GM12878 (cell line): ENCODE measurements around the gene PPP2R5D. TPM values are rescaled to one million over a fixed set of nuclear protein-coding genes. Genes with fewer than 3 reads are reported as not detected.

Experiments used
- CHD2 ChIP-seq: IDR thresholded peaks from 2 replicates; pipeline ENCODE4 v1.6.1; 2011; ENCODE audit warnings: low read depth, low read length, improper control_type of control experiment, borderline replicate concordance
- IKZF1 ChIP-seq: fragments of 450-650 bp; conservative IDR thresholded peaks from 2 replicates; pipeline ENCODE4 v1.6.1; 2017; ENCODE audit warnings: antibody characterized with exemption, mild to moderate bottlenecking
- JUND ChIP-seq: IDR thresholded peaks from 2 replicates; pipeline ENCODE4 v1.6.1; 2012; ENCODE audit warnings: low read depth, mild to moderate bottlenecking, low read length, improper control_type of control experiment, moderate library complexity
- LARP7 ChIP-seq: fragments of 450-650 bp; IDR thresholded peaks from 2 replicates; pipeline ENCODE4 v1.6.1; 2017; ENCODE audit warnings: mild to moderate bottlenecking
- MTA2 ChIP-seq: fragments of 450-650 bp; IDR thresholded peaks from 2 replicates; pipeline ENCODE4 v1.6.1; 2016; ENCODE audit warnings: low read depth, mild to moderate bottlenecking, moderate library complexity
- PML ChIP-seq: IDR thresholded peaks from 2 replicates; pipeline ENCODE4 v1.6.1; 2012; ENCODE audit warnings: low read length, inconsistent platforms
- RB1 ChIP-seq: fragments of 450-650 bp; formaldehyde crosslinking; IDR thresholded peaks from 2 replicates; pipeline ENCODE4 v1.6.1; 2017; ENCODE audit warnings: mild to moderate bottlenecking, borderline replicate concordance
- RCOR1 ChIP-seq: conservative IDR thresholded peaks from 2 replicates; pipeline ENCODE4 v1.6.1; 2012; ENCODE audit warnings: low read depth, low read length, improper control_type of control experiment
- SMAD1 ChIP-seq: fragments of 450-650 bp; IDR thresholded peaks from 2 replicates; pipeline ENCODE4 v1.6.1; 2018; ENCODE audit warnings: mild to moderate bottlenecking, low read depth; ENCODE audit not compliant: partially characterized antibody
- SREBF2 ChIP-seq: IDR thresholded peaks from 2 replicates; pipeline ENCODE4 v1.6.1; 2012; ENCODE audit warnings: mild to moderate bottlenecking, low read length
- STAT1 ChIP-seq: fragments of 450-650 bp; conservative IDR thresholded peaks from 2 replicates; pipeline ENCODE4 v1.6.1; 2014; ENCODE audit warnings: antibody characterized with exemption, mild to moderate bottlenecking
- TCF12 ChIP-seq: IDR thresholded peaks from 2 replicates; pipeline ENCODE4 v1.6.1; 2011; ENCODE audit warnings: low read depth, mild to moderate bottlenecking, low read length
- TCF3 ChIP-seq: IDR thresholded peaks from 2 replicates; pipeline ENCODE4 v1.6.1; 2012; ENCODE audit warnings: low read depth, mild to moderate bottlenecking, low read length, borderline replicate concordance; ENCODE audit not compliant: insufficient read depth
- YY1 ChIP-seq: IDR thresholded peaks from 2 replicates; pipeline ENCODE4 v1.6.1; 2011; ENCODE audit warnings: low read depth, mild to moderate bottlenecking, low read length
- ZBED1 ChIP-seq: IDR thresholded peaks from 2 replicates; pipeline ENCODE4 v1.6.1; 2016; ENCODE audit warnings: borderline replicate concordance
- ZNF207 ChIP-seq: fragments of 450-650 bp; IDR thresholded peaks from 2 replicates; pipeline ENCODE4 v1.6.1; 2014; ENCODE audit warnings: antibody characterized with exemption, mild to moderate bottlenecking, borderline replicate concordance
- ZNF24 ChIP-seq: fragments of 450-650 bp; IDR thresholded peaks from 2 replicates; pipeline ENCODE4 v1.6.1; 2017; ENCODE audit warnings: antibody characterized with exemption, mild to moderate bottlenecking
- polyA plus RNA-seq, 11 experiments: library from polyadenylated mRNA; depleted of rRNA in 4 of 11; unstranded in 6 of 11; stranded (reverse) in 5 of 11; fragments of >200 nt; fragmentation: Nextera tagmentation in 4 of 11; fragmentation: Illumina TruSeq in 1 of 11; extraction: Ambion mirVana in 4 of 11; extraction: Trizol in 1 of 11; gene quantifications; 1 replicate in 1 of 11; 2 replicates in 10 of 11; pipeline versions ENCODE4 v1.2.1 to v1.2.3, GENCODE V29; 2011 to 2016; ENCODE audit warnings: inconsistent platforms in 2 of 11, missing spikeins in 2 of 11, low read depth in 1 of 11
- total RNA-seq, 4 experiments: library from RNA; depleted of rRNA in 3 of 4; stranded (reverse); fragments of >200 nt in 3 of 4; fragmentation: Illumina TruSeq in 1 of 4; extraction: Trizol in 1 of 4; gene quantifications; 2 replicates each; pipeline versions ENCODE4 v1.2.1 to v1.2.3, GENCODE V29; 2013 to 2021
- TF ChIP-seq, protein P1 (sequence below): IDR thresholded peaks from 2 replicates; pipeline ENCODE4 v1.6.1; 2011; ENCODE audit warnings: borderline replicate concordance, low read depth, mild to moderate bottlenecking, moderate library complexity, low read length; ENCODE audit not compliant: insufficient read depth, poor library complexity, severe bottlenecking
- TF ChIP-seq, protein P2 (sequence below): IDR thresholded peaks from 2 replicates; pipeline ENCODE4 v1.6.1; 2012; ENCODE audit warnings: low read depth, low read length, improper control_type of control experiment
- TF ChIP-seq, protein P3 (sequence below): IDR thresholded peaks from 2 replicates; pipeline ENCODE4 v1.6.1; 2012; ENCODE audit warnings: low read length, inconsistent platforms
- TF ChIP-seq, protein P4 (sequence below): IDR thresholded peaks from 2 replicates; pipeline ENCODE4 v1.6.1; 2011; ENCODE audit warnings: low read depth, low read length, improper control_type of control experiment, borderline replicate concordance
- TF ChIP-seq, protein P5 (sequence below): fragments of 150-350 bp; IDR thresholded peaks from 2 replicates; pipeline ENCODE4 v1.6.1; 2014; ENCODE audit warnings: mild to moderate bottlenecking, low read depth, low read length
- TF ChIP-seq, protein P6 (sequence below): fragments of 450-650 bp; IDR thresholded peaks from 2 replicates; pipeline ENCODE4 v1.6.1; 2018; ENCODE audit warnings: borderline replicate concordance, mild to moderate bottlenecking; ENCODE audit not compliant: partially characterized antibody

PPP2R5D gene
- total and polyA plus RNA-seq, 10 of the 15 experiments (the other 5 are each of a cell fraction or from before 2014, with no cell fraction given) = 1.5 to 59.0 (median 32.0) TPM

DNA sequence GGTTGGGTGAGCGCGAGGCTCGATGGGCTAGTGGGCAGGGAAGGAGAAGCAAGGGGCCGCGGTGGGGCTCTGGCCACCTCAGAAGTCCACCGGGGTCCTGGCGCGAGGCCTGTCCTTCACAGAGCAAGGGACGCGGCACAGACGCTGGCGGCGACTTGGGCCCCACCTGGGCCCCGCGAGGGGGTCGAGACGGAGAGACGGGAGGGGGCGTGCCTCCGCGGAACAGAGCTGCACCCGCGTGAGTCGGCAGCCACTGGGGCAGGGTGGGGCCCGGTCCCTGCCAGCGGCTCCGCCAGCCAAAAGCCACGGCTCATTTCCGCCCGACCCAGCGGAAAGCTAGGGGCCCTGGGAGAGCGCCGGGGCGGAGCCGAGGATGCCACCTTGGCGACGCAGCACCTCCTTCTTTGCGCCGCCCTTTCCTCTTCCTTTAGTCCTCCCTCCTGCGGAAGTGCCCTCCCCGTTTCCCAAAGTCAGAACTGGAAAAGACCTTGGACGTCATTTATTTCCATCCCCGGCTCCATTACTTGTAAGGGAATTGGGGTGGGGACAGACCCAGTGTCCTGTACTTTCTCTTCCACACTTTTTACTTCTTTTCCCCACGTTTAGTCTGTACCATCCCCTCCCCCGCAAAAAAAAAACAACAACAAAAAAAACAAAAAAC is 69.3 kb downstream of the PPP2R5D start, which contains the start of gene CUL7 (continued):
- TF ChIP-seq, protein P1, sequence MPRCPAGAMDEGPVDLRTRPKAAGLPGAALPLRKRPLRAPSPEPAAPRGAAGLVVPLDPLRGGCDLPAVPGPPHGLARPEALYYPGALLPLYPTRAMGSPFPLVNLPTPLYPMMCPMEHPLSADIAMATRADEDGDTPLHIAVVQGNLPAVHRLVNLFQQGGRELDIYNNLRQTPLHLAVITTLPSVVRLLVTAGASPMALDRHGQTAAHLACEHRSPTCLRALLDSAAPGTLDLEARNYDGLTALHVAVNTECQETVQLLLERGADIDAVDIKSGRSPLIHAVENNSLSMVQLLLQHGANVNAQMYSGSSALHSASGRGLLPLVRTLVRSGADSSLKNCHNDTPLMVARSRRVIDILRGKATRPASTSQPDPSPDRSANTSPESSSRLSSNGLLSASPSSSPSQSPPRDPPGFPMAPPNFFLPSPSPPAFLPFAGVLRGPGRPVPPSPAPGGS = peak; percentile 85
- TF ChIP-seq RCOR1 (no peak), STAT1 (no peak), RB1 (0 out of 2 replicates have a peak, but pooled peaks have one; percentile 44), TCF12 (peak; percentile 54; the same call in 1 of the 2 replicates), ZNF24 (no peak), TCF3 (0 out of 2 replicates have a peak, but pooled peaks have one; percentile 38), ZBED1 (peak; percentile 86; the same call in 1 of the 2 replicates), LARP7 (peak; percentile 83; the same call in 1 of the 2 replicates), MTA2 (0 out of 2 replicates have a peak, but pooled peaks have one; percentile 35), IKZF1 (peak; percentile 93), ZNF207 (no peak), JUND (no peak), SMAD1 (no peak), CHD2 (0 out of 2 replicates have a peak, but pooled peaks have one; percentile 14), YY1 (peak; percentile 62), PML (peak; percentile 88), SREBF2 (no peak)
- TF ChIP-seq, protein P2, sequence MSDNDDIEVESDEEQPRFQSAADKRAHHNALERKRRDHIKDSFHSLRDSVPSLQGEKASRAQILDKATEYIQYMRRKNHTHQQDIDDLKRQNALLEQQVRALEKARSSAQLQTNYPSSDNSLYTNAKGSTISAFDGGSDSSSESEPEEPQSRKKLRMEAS = peak; percentile 62
- TF ChIP-seq, protein P3, sequence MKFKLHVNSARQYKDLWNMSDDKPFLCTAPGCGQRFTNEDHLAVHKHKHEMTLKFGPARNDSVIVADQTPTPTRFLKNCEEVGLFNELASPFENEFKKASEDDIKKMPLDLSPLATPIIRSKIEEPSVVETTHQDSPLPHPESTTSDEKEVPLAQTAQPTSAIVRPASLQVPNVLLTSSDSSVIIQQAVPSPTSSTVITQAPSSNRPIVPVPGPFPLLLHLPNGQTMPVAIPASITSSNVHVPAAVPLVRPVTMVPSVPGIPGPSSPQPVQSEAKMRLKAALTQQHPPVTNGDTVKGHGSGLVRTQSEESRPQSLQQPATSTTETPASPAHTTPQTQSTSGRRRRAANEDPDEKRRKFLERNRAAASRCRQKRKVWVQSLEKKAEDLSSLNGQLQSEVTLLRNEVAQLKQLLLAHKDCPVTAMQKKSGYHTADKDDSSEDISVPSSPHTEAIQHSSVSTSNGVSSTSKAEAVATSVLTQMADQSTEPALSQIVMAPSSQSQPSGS = no peak
- TF ChIP-seq, protein P4, sequence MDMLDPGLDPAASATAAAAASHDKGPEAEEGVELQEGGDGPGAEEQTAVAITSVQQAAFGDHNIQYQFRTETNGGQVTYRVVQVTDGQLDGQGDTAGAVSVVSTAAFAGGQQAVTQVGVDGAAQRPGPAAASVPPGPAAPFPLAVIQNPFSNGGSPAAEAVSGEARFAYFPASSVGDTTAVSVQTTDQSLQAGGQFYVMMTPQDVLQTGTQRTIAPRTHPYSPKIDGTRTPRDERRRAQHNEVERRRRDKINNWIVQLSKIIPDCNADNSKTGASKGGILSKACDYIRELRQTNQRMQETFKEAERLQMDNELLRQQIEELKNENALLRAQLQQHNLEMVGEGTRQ = no peak
- TF ChIP-seq, protein P5, sequence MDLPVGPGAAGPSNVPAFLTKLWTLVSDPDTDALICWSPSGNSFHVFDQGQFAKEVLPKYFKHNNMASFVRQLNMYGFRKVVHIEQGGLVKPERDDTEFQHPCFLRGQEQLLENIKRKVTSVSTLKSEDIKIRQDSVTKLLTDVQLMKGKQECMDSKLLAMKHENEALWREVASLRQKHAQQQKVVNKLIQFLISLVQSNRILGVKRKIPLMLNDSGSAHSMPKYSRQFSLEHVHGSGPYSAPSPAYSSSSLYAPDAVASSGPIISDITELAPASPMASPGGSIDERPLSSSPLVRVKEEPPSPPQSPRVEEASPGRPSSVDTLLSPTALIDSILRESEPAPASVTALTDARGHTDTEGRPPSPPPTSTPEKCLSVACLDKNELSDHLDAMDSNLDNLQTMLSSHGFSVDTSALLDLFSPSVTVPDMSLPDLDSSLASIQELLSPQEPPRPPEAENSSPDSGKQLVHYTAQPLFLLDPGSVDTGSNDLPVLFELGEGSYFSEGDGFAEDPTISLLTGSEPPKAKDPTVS = no peak
- TF ChIP-seq, protein P6, sequence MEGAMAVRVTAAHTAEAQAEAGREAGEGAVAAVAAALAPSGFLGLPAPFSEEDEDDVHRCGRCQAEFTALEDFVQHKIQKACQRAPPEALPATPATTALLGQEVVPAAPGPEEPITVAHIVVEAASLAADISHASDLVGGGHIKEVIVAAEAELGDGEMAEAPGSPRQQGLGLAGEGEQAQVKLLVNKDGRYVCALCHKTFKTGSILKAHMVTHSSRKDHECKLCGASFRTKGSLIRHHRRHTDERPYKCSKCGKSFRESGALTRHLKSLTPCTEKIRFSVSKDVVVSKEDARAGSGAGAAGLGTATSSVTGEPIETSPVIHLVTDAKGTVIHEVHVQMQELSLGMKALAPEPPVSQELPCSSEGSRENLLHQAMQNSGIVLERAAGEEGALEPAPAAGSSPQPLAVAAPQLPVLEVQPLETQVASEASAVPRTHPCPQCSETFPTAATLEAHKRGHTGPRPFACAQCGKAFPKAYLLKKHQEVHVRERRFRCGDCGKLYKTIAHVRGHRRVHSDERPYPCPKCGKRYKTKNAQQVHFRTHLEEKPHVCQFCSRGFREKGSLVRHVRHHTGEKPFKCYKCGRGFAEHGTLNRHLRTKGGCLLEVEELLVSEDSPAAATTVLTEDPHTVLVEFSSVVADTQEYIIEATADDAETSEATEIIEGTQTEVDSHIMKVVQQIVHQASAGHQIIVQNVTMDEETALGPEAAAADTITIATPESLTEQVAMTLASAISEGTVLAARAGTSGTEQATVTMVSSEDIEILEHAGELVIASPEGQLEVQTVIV = peak; percentile 55
